Measurements from ENCODE around the gene KIF13A.

GRCh38 chr6:17935188-17936149, 52.0 kb downstream of the KIF13A start:
- no peak for TF ChIP-seq CTCF (IDR thresholded peaks at IDR 0.05)
- no peak for TF ChIP-seq POLR2A (IDR thresholded peaks at IDR 0.05)
